AG04449 (cell line): Measurements from ENCODE around the gene COL6A6.

Experiments used
- CTCF ChIA-PET: fragments of 350-600 bp; formaldehyde crosslinking; extraction: SDS; loops from one replicate; lab custom pipeline; 2021; ENCODE audit warnings: antibody characterized with exemption; lab: Yijun Ruan, JAX
- POLR2A ChIA-PET: fragments of 400-600, 350-600 bp; formaldehyde crosslinking; extraction: SDS; loops from one replicate; lab custom pipeline; 2020; ENCODE audit warnings: antibody characterized with exemption, inconsistent platforms; lab: Yijun Ruan, JAX
- DNase-seq: peaks from one replicate; pipeline ENCODE4 v3.0.0-alpha.2; 2010; ENCODE audit warnings: low read depth, low spot score
- H3K4me3 ChIP-seq: 2 replicates; pipeline ENCODE4 v1.5.1; 2011; ENCODE audit warnings: low read depth, mild to moderate bottlenecking, control low read depth, low read length
- CTCF ChIP-seq: IDR thresholded peaks from one replicate; pipeline ENCODE4 v1.5.1; 2011; ENCODE audit warnings: mild to moderate bottlenecking, moderate library complexity, low read length, control low read depth, inconsistent platforms; ENCODE audit not compliant: insufficient read depth; ENCODE audit errors: missing control alignments

Gene COL6A6

GRCh38 chr3:130516645-130517512 is at the start of gene COL6A6:
Gene COL6A6 (plus strand): TSS chr3:130517177. CDS start chr3:130560365, 43,188 bp downstream.
- no peak within 1 kb of the TSS for H3K4me3 ChIP-seq
- no peak for TF ChIP-seq CTCF
- CTCF ChIA-PET = no interaction called here
- DNase-seq = no peak
- POLR2A ChIA-PET = no interaction called here

DNA sequence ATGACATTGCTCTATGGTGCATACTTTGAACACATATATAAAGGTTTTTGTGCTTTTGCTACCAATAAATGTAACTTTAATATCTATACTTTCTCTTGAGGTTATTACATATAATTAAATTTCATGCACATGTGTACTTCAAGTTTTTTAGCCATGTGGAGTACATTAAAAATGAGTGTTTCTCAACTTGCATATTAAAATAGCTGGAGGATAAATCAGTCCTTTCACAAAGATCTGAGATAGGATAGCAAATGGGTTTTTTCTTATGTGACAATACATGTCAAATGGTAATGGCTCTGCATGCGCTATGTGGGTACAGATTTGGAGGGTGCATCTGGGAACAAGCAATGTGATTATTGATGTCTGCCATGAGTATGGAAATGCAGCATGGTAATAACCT is 48.7 kb upstream of the COL6A6 start:
- ChIA-PET CTCF (no interaction called here), POLR2A (no interaction called here)
- no peak for TF ChIP-seq CTCF
- H3K4me3 ChIP-seq = no peak overlapping the region
- DNase-seq = no peak

- H3K4me3 ChIP-seq = no peak overlapping the region
- TF ChIP-seq CTCF = no peak
- no peak for DNase-seq
- ChIA-PET CTCF (no interaction called here), POLR2A (no interaction called here)
Measured at GRCh38 chr3:130470126-130470525, 46.9 kb upstream of the COL6A6 start.

GRCh38 chr3:130473416-130473815 is 43.6 kb upstream of the COL6A6 start:
- ChIA-PET CTCF (no interaction called here), POLR2A (no interaction called here)
- TF ChIP-seq CTCF = no peak
- no peak overlapping the region for H3K4me3 ChIP-seq
- DNase-seq = no peak

GRCh38 chr3:130480736-130481135 is 36.2 kb upstream of the COL6A6 start:
- ChIA-PET POLR2A (no interaction called here), CTCF (no interaction called here)
- no peak for DNase-seq
- TF ChIP-seq CTCF = peak; percentile 43
- no peak overlapping the region for H3K4me3 ChIP-seq

GRCh38 chr3:130488288-130488687 is 28.7 kb upstream of the COL6A6 start:
- TF ChIP-seq CTCF = no peak
- DNase-seq = no peak
- POLR2A ChIA-PET = no interaction called here
- no peak overlapping the region for H3K4me3 ChIP-seq
- CTCF ChIA-PET = no interaction called here
